ENCODE data around the gene RPS6KA2.

GRCh38 chr6:166449641-166450040 is 177.4 kb downstream of the RPS6KA2 start:
- TF ChIP-seq, protein P1, sequence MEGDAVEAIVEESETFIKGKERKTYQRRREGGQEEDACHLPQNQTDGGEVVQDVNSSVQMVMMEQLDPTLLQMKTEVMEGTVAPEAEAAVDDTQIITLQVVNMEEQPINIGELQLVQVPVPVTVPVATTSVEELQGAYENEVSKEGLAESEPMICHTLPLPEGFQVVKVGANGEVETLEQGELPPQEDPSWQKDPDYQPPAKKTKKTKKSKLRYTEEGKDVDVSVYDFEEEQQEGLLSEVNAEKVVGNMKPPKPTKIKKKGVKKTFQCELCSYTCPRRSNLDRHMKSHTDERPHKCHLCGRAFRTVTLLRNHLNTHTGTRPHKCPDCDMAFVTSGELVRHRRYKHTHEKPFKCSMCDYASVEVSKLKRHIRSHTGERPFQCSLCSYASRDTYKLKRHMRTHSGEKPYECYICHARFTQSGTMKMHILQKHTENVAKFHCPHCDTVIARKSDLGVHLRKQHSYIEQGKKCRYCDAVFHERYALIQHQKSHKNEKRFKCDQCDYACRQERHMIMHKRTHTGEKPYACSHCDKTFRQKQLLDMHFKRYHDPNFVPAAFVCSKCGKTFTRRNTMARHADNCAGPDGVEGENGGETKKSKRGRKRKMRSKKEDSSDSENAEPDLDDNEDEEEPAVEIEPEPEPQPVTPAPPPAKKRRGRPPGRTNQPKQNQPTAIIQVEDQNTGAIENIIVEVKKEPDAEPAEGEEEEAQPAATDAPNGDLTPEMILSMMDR (IDR thresholded peaks at IDR 0.05), result no peak
- TF ChIP-seq POLR2A (IDR thresholded peaks at IDR 0.05), result no peak
